Ishikawa (cell line): ENCODE data around the gene TBCD.

Experiments used
- CEBPB ChIP-seq: IDR thresholded peaks from 2 replicates; pipeline ENCODE4 v1.6.1; 2012
- CREB1 ChIP-seq: IDR thresholded peaks from 2 replicates; pipeline ENCODE4 v1.6.1; 2012; ENCODE audit warnings: low read depth
- EP300 ChIP-seq: IDR thresholded peaks from 2 replicates; pipeline ENCODE4 v1.6.1; 2012; ENCODE audit warnings: borderline replicate concordance
- FOXM1 ChIP-seq: IDR thresholded peaks from 2 replicates; pipeline ENCODE4 v1.6.1; 2012; ENCODE audit warnings: low read depth, borderline replicate concordance
- NFIC ChIP-seq: IDR thresholded peaks from 2 replicates; pipeline ENCODE4 v1.6.1; 2012
- RAD21 ChIP-seq: IDR thresholded peaks from 2 replicates; pipeline ENCODE4 v1.6.1; 2012; ENCODE audit warnings: low read depth
- REST ChIP-seq: IDR thresholded peaks from 2 replicates; pipeline ENCODE4 v1.6.1; 2012; ENCODE audit warnings: low read depth, mild to moderate bottlenecking
- TAF1 ChIP-seq: IDR thresholded peaks from 2 replicates; pipeline ENCODE4 v1.6.1; 2012; ENCODE audit warnings: low read depth, mild to moderate bottlenecking
- TCF12 ChIP-seq: IDR thresholded peaks from 2 replicates; pipeline ENCODE4 v1.6.1; 2012; ENCODE audit warnings: low read depth
- TEAD4 ChIP-seq: IDR thresholded peaks from 2 replicates; pipeline ENCODE4 v1.6.1; 2012
- YY1 ChIP-seq: IDR thresholded peaks from 2 replicates; pipeline ENCODE4 v1.6.1; 2012; ENCODE audit warnings: low read depth
- ZBTB7A ChIP-seq: IDR thresholded peaks from 2 replicates; pipeline ENCODE4 v1.6.1; 2012; ENCODE audit warnings: low read depth
- TF ChIP-seq, protein P1 (sequence below): IDR thresholded peaks from 2 replicates; pipeline ENCODE4 v1.6.1; 2012
- TF ChIP-seq, protein P2 (sequence below): IDR thresholded peaks from 2 replicates; pipeline ENCODE4 v1.6.1; 2012

GRCh38 chr17:82767041-82767754 lies 15.3 kb downstream of the TBCD start:
- TF ChIP-seq RAD21: peak; percentile 50
- no peak for TF ChIP-seq EP300
- TF ChIP-seq REST: no peak
- TF ChIP-seq, protein P1, sequence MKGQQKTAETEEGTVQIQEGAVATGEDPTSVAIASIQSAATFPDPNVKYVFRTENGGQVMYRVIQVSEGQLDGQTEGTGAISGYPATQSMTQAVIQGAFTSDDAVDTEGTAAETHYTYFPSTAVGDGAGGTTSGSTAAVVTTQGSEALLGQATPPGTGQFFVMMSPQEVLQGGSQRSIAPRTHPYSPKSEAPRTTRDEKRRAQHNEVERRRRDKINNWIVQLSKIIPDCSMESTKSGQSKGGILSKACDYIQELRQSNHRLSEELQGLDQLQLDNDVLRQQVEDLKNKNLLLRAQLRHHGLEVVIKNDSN: no peak
- TF ChIP-seq TAF1: no peak
- TF ChIP-seq ZBTB7A: no peak
- TF ChIP-seq, protein P2, sequence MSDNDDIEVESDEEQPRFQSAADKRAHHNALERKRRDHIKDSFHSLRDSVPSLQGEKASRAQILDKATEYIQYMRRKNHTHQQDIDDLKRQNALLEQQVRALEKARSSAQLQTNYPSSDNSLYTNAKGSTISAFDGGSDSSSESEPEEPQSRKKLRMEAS: no peak
- no peak for TF ChIP-seq CREB1
- TF ChIP-seq YY1: no peak
- no peak for TF ChIP-seq CEBPB
- no peak for TF ChIP-seq TEAD4
- TF ChIP-seq TCF12: no peak
- no peak for TF ChIP-seq FOXM1
- TF ChIP-seq NFIC: no peak
